H9 (cell line): ENCODE data around the gene MESP1. TPM values are rescaled to one million over a fixed set of nuclear protein-coding genes. Genes with fewer than 3 reads are reported as not detected.

Source experiments
- DNase-seq: peaks from one replicate; pipeline ENCODE4 v3.0.0-alpha.2; 2017
- H2AFZ ChIP-seq: one replicate; pipeline ENCODE4 v1.6.1; 2013; ENCODE audit warnings: mild to moderate bottlenecking, low read length, control low read depth, moderate library complexity
- H2AK5ac ChIP-seq: 2 replicates; pipeline ENCODE4 v1.6.1; 2013; ENCODE audit warnings: low read length, control low read depth, mixed read lengths; ENCODE audit not compliant: insufficient read length
- H2BK120ac ChIP-seq: one replicate; pipeline ENCODE4 v1.6.1; 2013; ENCODE audit warnings: low read depth, mild to moderate bottlenecking, low read length, control low read depth, inconsistent platforms; ENCODE audit not compliant: poor library complexity, severe bottlenecking
- H2BK12ac ChIP-seq: 2 replicates; pipeline ENCODE4 v1.6.1; 2013; ENCODE audit warnings: low read length, control low read depth, mixed read lengths, low read depth; ENCODE audit not compliant: insufficient read length
- H2BK15ac ChIP-seq: 2 replicates; pipeline ENCODE4 v1.6.1; 2013; ENCODE audit warnings: low read depth, low read length, control low read depth
- H2BK20ac ChIP-seq: one replicate; pipeline ENCODE4 v1.6.1; 2013; ENCODE audit warnings: low read depth, mild to moderate bottlenecking, low read length, control low read depth, inconsistent platforms; ENCODE audit not compliant: poor library complexity, severe bottlenecking
- H2BK5ac ChIP-seq: 2 replicates; pipeline ENCODE4 v1.6.1; 2013; ENCODE audit warnings: low read length, control low read depth, mixed read lengths; ENCODE audit not compliant: insufficient read length
- H3K14ac ChIP-seq: 2 replicates; pipeline ENCODE4 v1.6.1; 2013; ENCODE audit warnings: low read length, control low read depth; ENCODE audit not compliant: insufficient read depth
- H3K18ac ChIP-seq: 2 replicates; pipeline ENCODE4 v1.6.1; 2013; ENCODE audit warnings: low read depth, mild to moderate bottlenecking, mixed read lengths, low read length, control low read depth; ENCODE audit not compliant: insufficient read length
- H3K23ac ChIP-seq: 2 replicates; pipeline ENCODE4 v1.6.1; 2013; ENCODE audit warnings: low read length, control low read depth, mixed read lengths, low read depth; ENCODE audit not compliant: insufficient read length
- H3K23me2 ChIP-seq: 2 replicates; pipeline ENCODE4 v1.6.1; 2013; ENCODE audit warnings: low read depth, mild to moderate bottlenecking, mixed read lengths, low read length, control low read depth; ENCODE audit not compliant: insufficient read length, poor library complexity, severe bottlenecking
- H3K27ac ChIP-seq: 2 replicates; pipeline ENCODE4 v1.5.1; 2013; ENCODE audit warnings: low read length, control low read depth, mixed read lengths, low read depth; ENCODE audit not compliant: insufficient read length
- H3K27me3 ChIP-seq: 2 replicates; pipeline ENCODE4 v1.6.1; 2013; ENCODE audit warnings: low read length, control low read depth, inconsistent platforms; ENCODE audit not compliant: insufficient read depth
- H3K4ac ChIP-seq: 2 replicates; pipeline ENCODE4 v1.6.1; 2013; ENCODE audit warnings: low read depth, mild to moderate bottlenecking, control low read depth, inconsistent platforms, low read length, moderate library complexity
- H3K4me1 ChIP-seq: 2 replicates; pipeline ENCODE4 v1.6.1; 2013; ENCODE audit warnings: low read length, control low read depth, inconsistent platforms; ENCODE audit not compliant: insufficient read depth
- H3K4me2 ChIP-seq: 2 replicates; pipeline ENCODE4 v1.6.1; 2013; ENCODE audit warnings: low read length, control low read depth, mixed read lengths; ENCODE audit not compliant: insufficient read length, insufficient read depth
- H3K56ac ChIP-seq: 2 replicates; pipeline ENCODE4 v1.6.1; 2013; ENCODE audit warnings: low read depth, mild to moderate bottlenecking, mixed read lengths, low read length, control low read depth; ENCODE audit not compliant: insufficient read length
- H3K79me1 ChIP-seq: 2 replicates; pipeline ENCODE4 v1.6.1; 2013; ENCODE audit warnings: low read depth, mild to moderate bottlenecking, moderate library complexity, low read length, control low read depth, inconsistent platforms; ENCODE audit not compliant: insufficient read depth, poor library complexity, severe bottlenecking
- H3K79me2 ChIP-seq: 2 replicates; pipeline ENCODE4 v1.6.1; 2013; ENCODE audit warnings: low read length, control low read depth, inconsistent platforms; ENCODE audit not compliant: insufficient read depth
- H3K9ac ChIP-seq: 2 replicates; pipeline ENCODE4 v1.6.1; 2013; ENCODE audit warnings: low read length, control low read depth, mixed read lengths; ENCODE audit not compliant: insufficient read length; ENCODE audit errors: extremely low read depth
- H3K9me3 ChIP-seq: one replicate; pipeline ENCODE4 v1.6.1; 2013; ENCODE audit warnings: low read depth, low read length, inconsistent platforms; ENCODE audit not compliant: control insufficient read depth
- H3T11ph ChIP-seq: one replicate; pipeline ENCODE4 v1.6.1; 2013; ENCODE audit warnings: mild to moderate bottlenecking, low read length, control low read depth, inconsistent platforms
- H4K20me1 ChIP-seq: one replicate; pipeline ENCODE4 v1.6.1; 2013; ENCODE audit not compliant: control insufficient read depth, insufficient read length, insufficient read depth
- H4K5ac ChIP-seq: 2 replicates; pipeline ENCODE4 v1.6.1; 2013; ENCODE audit warnings: low read depth, mild to moderate bottlenecking, mixed read lengths, low read length, control low read depth; ENCODE audit not compliant: insufficient read length
- H4K8ac ChIP-seq: replicated peaks from 2 replicates; pipeline ENCODE4 v1.6.1; 2013; ENCODE audit warnings: low read length, control low read depth, mixed read lengths, low read depth; ENCODE audit not compliant: insufficient read length
- H4K91ac ChIP-seq: 2 replicates; pipeline ENCODE4 v1.6.1; 2013; ENCODE audit warnings: low read depth, mild to moderate bottlenecking, moderate library complexity, mixed read lengths, low read length, control low read depth; ENCODE audit not compliant: insufficient read length
- H3K27ac Mint-ChIP-seq, 3 experiments: 2 replicates in 2 of 3; 3 replicates in 1 of 3; pipeline ENCODE4 v1.8.0; 2020 to 2021; ENCODE audit warnings: mixed read lengths in 3 of 3, mild to moderate bottlenecking in 1 of 3, moderate library complexity in 1 of 3
- H3K27me3 Mint-ChIP-seq: 2 replicates; pipeline ENCODE4 v1.8.0; 2021; ENCODE audit warnings: low read depth, mild to moderate bottlenecking, moderate library complexity, mixed read lengths
- H3K36me3 Mint-ChIP-seq, 3 experiments: 2 replicates in 2 of 3; 3 replicates in 1 of 3; pipeline ENCODE4 v1.8.0; 2020 to 2021; ENCODE audit warnings: low read depth in 3 of 3, mixed read lengths in 3 of 3; ENCODE audit not compliant: insufficient read depth in 1 of 3
- H3K4me1 Mint-ChIP-seq, 2 experiments: 2 replicates each; pipeline ENCODE4 v1.8.0; 2020; ENCODE audit warnings: mixed read lengths in 2 of 2
- H3K4me3 Mint-ChIP-seq, 2 experiments: 2 replicates in 1 of 2; 3 replicates in 1 of 2; pipeline ENCODE4 v1.8.0; 2020 to 2021; ENCODE audit warnings: mild to moderate bottlenecking in 2 of 2, mixed read lengths in 2 of 2, moderate library complexity in 1 of 2
- H3K9me3 Mint-ChIP-seq, 2 experiments: 2 replicates in 1 of 2; 3 replicates in 1 of 2; pipeline ENCODE4 v1.8.0; 2020; ENCODE audit warnings: mild to moderate bottlenecking in 2 of 2, mixed read lengths in 2 of 2, moderate library complexity in 1 of 2
- WGBS: extraction: QIAGEN DNeasy Blood & Tissue Kit; methylation state at CpG from one replicate; pipeline ENCODE4 v1.1.7; 2013; ENCODE audit warnings: missing lambda C conversion rate, low lambda C conversion rate, mixed read lengths; ENCODE audit not compliant: insufficient read length; ENCODE audit errors: extremely low coverage; 5-methylcytosine and 5-hydroxymethylcytosine counted together
- total RNA-seq: library from RNA; stranded (reverse); gene quantifications from 2 replicates; pipeline ENCODE4 v1.2.1, GENCODE V29; 2021
- TF ChIP-seq, protein P1 (sequence below): fragments of 200-600 bp; sonication (generic); conservative IDR thresholded peaks from 3 replicates; pipeline ENCODE4 v1.8.0; 2021; ENCODE audit warnings: antibody characterized with exemption, mild to moderate bottlenecking

Gene MESP1
- total RNA-seq, 1 experiment from 2014 or later: not detected

DNA sequence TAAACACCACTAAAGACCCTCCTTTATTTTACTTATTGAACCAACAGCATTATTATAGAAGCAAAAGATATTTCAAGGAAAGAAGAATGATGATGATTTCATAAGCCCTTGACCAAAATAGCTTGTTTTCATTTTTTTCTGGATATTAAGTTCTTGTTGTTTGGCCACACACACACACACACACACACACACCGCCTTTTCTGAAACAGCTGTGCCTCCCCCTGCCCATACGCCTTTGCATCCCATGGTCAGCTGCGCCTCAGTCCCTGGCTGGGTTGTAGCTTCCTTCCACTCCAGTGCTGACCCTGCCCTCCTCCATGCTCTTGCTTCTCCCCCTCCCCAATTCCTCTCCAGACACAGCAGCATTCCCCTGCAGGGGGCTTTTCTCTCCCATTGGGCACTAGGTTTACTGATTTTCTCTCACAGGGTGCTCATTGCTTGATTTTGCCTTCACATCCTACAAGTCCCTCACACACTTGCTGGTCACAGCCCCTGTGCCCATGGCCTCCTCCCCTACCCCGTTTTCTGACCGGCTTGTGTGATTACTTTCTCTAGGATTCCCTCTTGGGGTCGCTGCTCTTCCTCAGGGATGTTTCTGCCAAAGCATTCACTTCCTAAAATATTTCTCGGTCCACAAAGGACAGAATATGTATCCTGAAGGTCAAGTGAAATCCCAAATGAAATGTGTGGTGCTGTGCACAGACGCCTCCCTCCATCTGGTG is 18.4 kb downstream of the MESP1 start:
- H3K27ac ChIP-seq: no peak overlapping the region
- no peaks in the 10 kb centered on the region for H4K20me1 ChIP-seq
- H3K4me2 ChIP-seq: no peak overlapping the region
- no peak overlapping the region for H2BK12ac ChIP-seq
- no peaks in the 10 kb centered on the region for H3K79me2 ChIP-seq
- no peak overlapping the region for H3T11ph ChIP-seq
- H2BK120ac ChIP-seq: no peak overlapping the region
- peaks cover 36% of the 10 kb centered on the region for H3K27me3 Mint-ChIP-seq
- H2BK20ac ChIP-seq: no peak overlapping the region
- H3K4me3 Mint-ChIP-seq: no peak overlapping the region
- no peak overlapping the region for H3K18ac ChIP-seq
- H3K27ac Mint-ChIP-seq: no peak overlapping the region
- no peak overlapping the region for H3K23ac ChIP-seq
- no peaks in the 10 kb centered on the region for H3K9me3 Mint-ChIP-seq
- no peaks in the 10 kb centered on the region for H3K23me2 ChIP-seq
- H2BK15ac ChIP-seq: no peak overlapping the region
- no peak overlapping the region for H3K9ac ChIP-seq
- no peak overlapping the region for H4K8ac ChIP-seq
- WGBS: no CpG with 5 or more reads among the region's 8 CpGs
- peaks cover 5 to 7% of the 10 kb centered on the region in 2 experiments; a peak in 3 of 4 replicates for H3K4me1 Mint-ChIP-seq
- H3K9me3 ChIP-seq: no peaks in the 10 kb centered on the region
- no peak overlapping the region for H4K5ac ChIP-seq
- H3K4me1 ChIP-seq: no peaks in the 10 kb centered on the region
- no peak overlapping the region for H4K91ac ChIP-seq
- no peak overlapping the region for H3K4ac ChIP-seq
- H2AFZ ChIP-seq: no peak overlapping the region
- no peak overlapping the region for H3K56ac ChIP-seq
- H2AK5ac ChIP-seq: no peak overlapping the region
- H3K36me3 Mint-ChIP-seq: no peaks in the 10 kb centered on the region
- no peaks in the 10 kb centered on the region for H3K79me1 ChIP-seq
- DNase-seq: no peak
- H2BK5ac ChIP-seq: no peak overlapping the region
- no peaks in the 10 kb centered on the region for H3K27me3 ChIP-seq
- H3K14ac ChIP-seq: peak overlapping the region; percentile 28; the same call in 1 of the 2 replicates
- TF ChIP-seq, protein P1, sequence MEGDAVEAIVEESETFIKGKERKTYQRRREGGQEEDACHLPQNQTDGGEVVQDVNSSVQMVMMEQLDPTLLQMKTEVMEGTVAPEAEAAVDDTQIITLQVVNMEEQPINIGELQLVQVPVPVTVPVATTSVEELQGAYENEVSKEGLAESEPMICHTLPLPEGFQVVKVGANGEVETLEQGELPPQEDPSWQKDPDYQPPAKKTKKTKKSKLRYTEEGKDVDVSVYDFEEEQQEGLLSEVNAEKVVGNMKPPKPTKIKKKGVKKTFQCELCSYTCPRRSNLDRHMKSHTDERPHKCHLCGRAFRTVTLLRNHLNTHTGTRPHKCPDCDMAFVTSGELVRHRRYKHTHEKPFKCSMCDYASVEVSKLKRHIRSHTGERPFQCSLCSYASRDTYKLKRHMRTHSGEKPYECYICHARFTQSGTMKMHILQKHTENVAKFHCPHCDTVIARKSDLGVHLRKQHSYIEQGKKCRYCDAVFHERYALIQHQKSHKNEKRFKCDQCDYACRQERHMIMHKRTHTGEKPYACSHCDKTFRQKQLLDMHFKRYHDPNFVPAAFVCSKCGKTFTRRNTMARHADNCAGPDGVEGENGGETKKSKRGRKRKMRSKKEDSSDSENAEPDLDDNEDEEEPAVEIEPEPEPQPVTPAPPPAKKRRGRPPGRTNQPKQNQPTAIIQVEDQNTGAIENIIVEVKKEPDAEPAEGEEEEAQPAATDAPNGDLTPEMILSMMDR: peak; percentile 34; the same call in 1 of the 3 replicates
